ENCODE results near the gene GMPPA.

- no peak for TF ChIP-seq POLR2AphosphoS5 (IDR thresholded peaks at IDR 0.05; ENCODE audit: low read depth, low read length)
- no peak for TF ChIP-seq POLR2A (IDR thresholded peaks at IDR 0.05; ENCODE audit: low read depth, low read length)
Measured at GRCh38 chr2:219497495-219498279, 1.0 kb upstream of the GMPPA start.
